Neural progenitor cell (in vitro differentiated cells): ENCODE data around the gene CDS1.

Experiments
- EZH2 ChIP-seq: fragments of 200-600 bp; sonication (generic); IDR thresholded peaks from 2 replicates; pipeline ENCODE4 v1.6.1; 2017; ENCODE audit warnings: antibody characterized with exemption, mild to moderate bottlenecking, moderate library complexity
- EZH2phosphoT487 ChIP-seq: fragments of 200-600 bp; sonication (generic); IDR thresholded peaks from 2 replicates; pipeline ENCODE4 v1.6.1; 2017; ENCODE audit warnings: antibody characterized with exemption
- TF ChIP-seq, protein P1 (sequence below): fragments of 200-600 bp; sonication (generic); IDR thresholded peaks from 2 replicates; pipeline ENCODE4 v1.5.1; 2017; ENCODE audit warnings: antibody characterized with exemption, mild to moderate bottlenecking

DNA sequence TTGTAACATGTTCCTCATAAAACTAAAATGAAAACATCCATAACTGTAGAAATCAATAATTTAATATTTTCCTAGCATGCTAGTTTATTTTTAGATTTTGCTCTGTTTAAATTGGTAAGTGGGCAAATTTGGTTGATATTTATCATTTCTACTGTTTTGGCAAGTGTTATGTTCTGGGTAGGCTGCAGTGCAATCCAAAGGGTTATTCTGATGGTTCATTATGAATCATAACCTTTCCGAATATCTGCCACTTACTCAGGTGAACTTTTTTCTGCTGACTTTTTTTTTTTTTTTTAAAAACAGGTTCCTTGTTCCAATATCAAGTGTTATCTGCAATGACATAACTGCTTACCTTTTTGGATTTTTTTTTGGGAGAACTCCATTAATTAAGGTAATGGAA lies 52.0 kb downstream of the CDS1 start:
- TF ChIP-seq, protein P1, sequence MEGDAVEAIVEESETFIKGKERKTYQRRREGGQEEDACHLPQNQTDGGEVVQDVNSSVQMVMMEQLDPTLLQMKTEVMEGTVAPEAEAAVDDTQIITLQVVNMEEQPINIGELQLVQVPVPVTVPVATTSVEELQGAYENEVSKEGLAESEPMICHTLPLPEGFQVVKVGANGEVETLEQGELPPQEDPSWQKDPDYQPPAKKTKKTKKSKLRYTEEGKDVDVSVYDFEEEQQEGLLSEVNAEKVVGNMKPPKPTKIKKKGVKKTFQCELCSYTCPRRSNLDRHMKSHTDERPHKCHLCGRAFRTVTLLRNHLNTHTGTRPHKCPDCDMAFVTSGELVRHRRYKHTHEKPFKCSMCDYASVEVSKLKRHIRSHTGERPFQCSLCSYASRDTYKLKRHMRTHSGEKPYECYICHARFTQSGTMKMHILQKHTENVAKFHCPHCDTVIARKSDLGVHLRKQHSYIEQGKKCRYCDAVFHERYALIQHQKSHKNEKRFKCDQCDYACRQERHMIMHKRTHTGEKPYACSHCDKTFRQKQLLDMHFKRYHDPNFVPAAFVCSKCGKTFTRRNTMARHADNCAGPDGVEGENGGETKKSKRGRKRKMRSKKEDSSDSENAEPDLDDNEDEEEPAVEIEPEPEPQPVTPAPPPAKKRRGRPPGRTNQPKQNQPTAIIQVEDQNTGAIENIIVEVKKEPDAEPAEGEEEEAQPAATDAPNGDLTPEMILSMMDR = no peak
- no peak for TF ChIP-seq EZH2phosphoT487
- no peak for TF ChIP-seq EZH2
